CD4-positive, alpha-beta T cell (primary cell): Measurements from ENCODE around the gene OLFML2A. TPM values are rescaled to one million over a fixed set of nuclear protein-coding genes. Genes with fewer than 3 reads are reported as not detected.
"Not testable (repeated sequence)": the region's sequence is repeated elsewhere in the genome, so short reads cannot be mapped to it uniquely, and the experiment has no call there.

ENCODE experiments used
- ATAC-seq: fragments of 200-7000 bp; cut with Tn5 transposase; one replicate; pipeline ENCODE4 v1.10.0; 2022; ENCODE audit warnings: mild to moderate bottlenecking; ENCODE audit not compliant: poor library complexity
- CTCF ChIA-PET: fragments of 350-600 bp; sonication (Branson Sonifier 250); formaldehyde crosslinking; loops from one replicate; lab custom pipeline; 2021; ENCODE audit warnings: antibody characterized with exemption, inconsistent platforms; lab: Charles Lee
- POLR2A ChIA-PET: fragments of 350-600 bp; sonication (Branson Sonifier 250); formaldehyde crosslinking; loops from one replicate; lab custom pipeline; 2021; ENCODE audit warnings: antibody characterized with exemption, inconsistent platforms; lab: Charles Lee
- DNase-seq, 14 experiments: peaks; one replicate each; pipeline ENCODE4 v3.0.0-alpha.2; 2013 to 2020; ENCODE audit warnings: mixed read lengths in 2 of 14
- H3K27ac ChIP-seq, 2 donors: one replicate each; pipeline versions ENCODE4 v1.5.1 to v1.7.0; 2013; ENCODE audit warnings: low read length in 2 of 2, low read depth in 1 of 2, mild to moderate bottlenecking in 1 of 2
- H3K27me3 ChIP-seq, 2 experiments: 1 replicate in 1 of 2; 2 replicates in 1 of 2; pipeline versions ENCODE4 v1.6.1 to v1.7.0; 2013; ENCODE audit warnings: low read length in 2 of 2, control low read depth in 1 of 2, mild to moderate bottlenecking in 1 of 2, moderate library complexity in 1 of 2; ENCODE audit not compliant: insufficient read depth in 2 of 2, control insufficient read depth in 1 of 2
- H3K36me3 ChIP-seq: one replicate; pipeline ENCODE4 v1.6.1; 2013; ENCODE audit warnings: low read length, control low read depth; ENCODE audit not compliant: insufficient read depth
- H3K4me1 ChIP-seq: one replicate; pipeline ENCODE4 v1.6.1; 2013; ENCODE audit warnings: low read length, control low read depth; ENCODE audit not compliant: insufficient read depth
- H3K4me3 ChIP-seq: one replicate; pipeline ENCODE4 v1.5.1; 2013; ENCODE audit warnings: mild to moderate bottlenecking, low read length, moderate library complexity
- H3K9me3 ChIP-seq, 2 experiments: 1 replicate in 1 of 2; 2 replicates in 1 of 2; pipeline versions ENCODE4 v1.6.1 to v1.7.0; 2013; ENCODE audit warnings: low read length in 2 of 2, mild to moderate bottlenecking in 2 of 2, control low read depth in 1 of 2, moderate library complexity in 1 of 2; ENCODE audit not compliant: control insufficient read depth in 1 of 2, insufficient read depth in 1 of 2
- H3K27ac Mint-ChIP-seq: one replicate; pipeline ENCODE4 v1.8.0; 2020; ENCODE audit warnings: mixed read lengths
- H3K27me3 Mint-ChIP-seq: one replicate; pipeline ENCODE4 v1.8.0; 2021; ENCODE audit warnings: mixed read lengths
- H3K36me3 Mint-ChIP-seq: one replicate; pipeline ENCODE4 v1.8.0; 2021; ENCODE audit warnings: low read depth, mixed read lengths
- H3K4me1 Mint-ChIP-seq: one replicate; pipeline ENCODE4 v1.8.0; 2021; ENCODE audit warnings: low read depth, mixed read lengths
- H3K4me3 Mint-ChIP-seq: one replicate; pipeline ENCODE4 v1.8.0; 2020; ENCODE audit warnings: mild to moderate bottlenecking, mixed read lengths
- H3K9me3 Mint-ChIP-seq: one replicate; pipeline ENCODE4 v1.8.0; 2020; ENCODE audit warnings: mixed read lengths
- CTCF ChIP-seq: fragments of 200-600 bp; IDR thresholded peaks from one replicate; pipeline ENCODE4 v1.8.0; 2022; ENCODE audit warnings: antibody characterized with exemption, mild to moderate bottlenecking
- intact Hi-C, 2 experiments: fragments of 100-400 bp; cut with DNase I in 1 of 2; cut with micrococcal nuclease in 1 of 2; formaldehyde crosslinking; loops; one replicate each; pipeline versions ENCODE4 v1.15.1 to v1.9.0; 2023 to 2025; cut with DNase I, micrococcal nuclease
- total RNA-seq, 174 experiments: library from RNA in 2 of 174; stranded (reverse) in 2 of 174; gene quantifications; one replicate each; pipeline ENCODE4 v1.2.3 and lab custom pipeline; 2021 to 2026

Gene OLFML2A
- total RNA-seq, 2 experiments from 2014 or later = not detected

- no peaks in the 10 kb centered on the region for H3K9me3 ChIP-seq
- DNase-seq = no peak
- ChIA-PET POLR2A (no interaction called here), CTCF (no interaction called here)
- H3K4me3 ChIP-seq = no peak overlapping the region
- peaks cover 2 to 4% of the 10 kb centered on the region in 2 experiments for H3K27me3 ChIP-seq
- intact Hi-C loops = no loop called here
- no peaks in the 10 kb centered on the region for H3K4me1 ChIP-seq
- H3K36me3 ChIP-seq = no peaks in the 10 kb centered on the region
- H3K27me3 Mint-ChIP-seq = peaks cover 15% of the 10 kb centered on the region
- no peak overlapping the region for H3K27ac ChIP-seq
- H3K4me1 Mint-ChIP-seq = no peaks in the 10 kb centered on the region
- ATAC-seq = no peak
- H3K36me3 Mint-ChIP-seq = no peaks in the 10 kb centered on the region
- H3K9me3 Mint-ChIP-seq = no peaks in the 10 kb centered on the region
- TF ChIP-seq CTCF = no peak
- no peak overlapping the region for H3K4me3 Mint-ChIP-seq
- H3K27ac Mint-ChIP-seq = no peak overlapping the region
Observed at GRCh38 chr9:124831642-124832364, 54.9 kb downstream of the OLFML2A start.

GRCh38 chr9:124834591-124834990, 57.7 kb downstream of the OLFML2A start:
- H3K27me3 ChIP-seq = peaks cover 4 to 12% of the 10 kb centered on the region in 2 experiments
- H3K4me1 Mint-ChIP-seq = no peaks in the 10 kb centered on the region
- H3K36me3 ChIP-seq = no peaks in the 10 kb centered on the region
- ChIA-PET POLR2A (no interaction called here), CTCF (no interaction called here)
- H3K27me3 Mint-ChIP-seq = peaks cover 35% of the 10 kb centered on the region
- DNase-seq = no peak
- no peaks in the 10 kb centered on the region for H3K4me1 ChIP-seq
- no peak overlapping the region for H3K4me3 Mint-ChIP-seq
- H3K27ac ChIP-seq = no peak overlapping the region
- no peaks in the 10 kb centered on the region for H3K9me3 Mint-ChIP-seq
- no peaks in the 10 kb centered on the region for H3K36me3 Mint-ChIP-seq
- H3K9me3 ChIP-seq = no peaks in the 10 kb centered on the region
- no peak overlapping the region for H3K27ac Mint-ChIP-seq
- TF ChIP-seq CTCF = no peak
- intact Hi-C loops = no loop called here
- H3K4me3 ChIP-seq = no peak overlapping the region
- ATAC-seq = no peak

- H3K27me3 Mint-ChIP-seq = peaks cover 37% of the 10 kb centered on the region
- DNase-seq (no peak), ATAC-seq (no peak)
- Histone ChIP-seq H3K36me3 (no peaks in the 10 kb centered on the region), H3K4me1 (no peaks in the 10 kb centered on the region), H3K27me3 (peaks cover 5 to 17% of the 10 kb centered on the region in 2 experiments), H3K4me3 (no peak overlapping the region), H3K9me3 (no peaks in the 10 kb centered on the region), H3K27ac (no peak overlapping the region)
- no peaks in the 10 kb centered on the region for H3K9me3 Mint-ChIP-seq
- H3K4me3 Mint-ChIP-seq = no peak overlapping the region
- no peaks in the 10 kb centered on the region for H3K36me3 Mint-ChIP-seq
- ChIA-PET CTCF (no interaction called here), POLR2A (no interaction called here)
- intact Hi-C loops = no loop called here
- TF ChIP-seq CTCF = no peak
- no peaks in the 10 kb centered on the region for H3K4me1 Mint-ChIP-seq
- no peak overlapping the region for H3K27ac Mint-ChIP-seq
Observed at GRCh38 chr9:124835026-124835557, 58.2 kb downstream of the OLFML2A start.

DNA sequence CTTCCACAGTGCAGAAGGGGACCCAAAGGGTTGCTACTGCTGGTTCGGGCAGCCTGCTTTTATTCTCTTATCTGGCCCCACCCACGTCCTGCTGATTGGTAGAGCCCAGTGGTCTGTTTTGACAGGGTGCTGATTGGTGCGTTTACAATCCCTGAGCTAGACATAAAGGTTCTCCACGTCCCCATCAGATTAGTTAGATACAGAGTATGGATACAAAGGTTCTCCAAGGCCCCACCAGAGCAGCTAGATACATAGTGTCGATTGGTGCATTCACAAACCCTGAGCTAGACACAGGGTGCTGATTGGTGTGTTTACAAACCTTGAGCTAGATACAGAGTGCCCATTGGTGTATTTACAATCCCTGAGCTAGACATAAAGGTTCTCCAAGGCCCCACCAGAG, 61.2 kb downstream of the OLFML2A start:
- H3K27ac Mint-ChIP-seq = not testable (repeated sequence)

GRCh38 chr9:124838567-124839275, 61.8 kb downstream of the OLFML2A start:
- peaks cover 41% of the 10 kb centered on the region for H3K27me3 Mint-ChIP-seq
- intact Hi-C loops, H3K9me3 Mint-ChIP-seq, H3K36me3 Mint-ChIP-seq, H3K4me3 ChIP-seq, H3K27ac ChIP-seq, H3K36me3 ChIP-seq, H3K9me3 ChIP-seq, ATAC-seq, POLR2A ChIA-PET, H3K27ac Mint-ChIP-seq, H3K4me1 ChIP-seq, DNase-seq, H3K4me1 Mint-ChIP-seq, H3K4me3 Mint-ChIP-seq: not testable (repeated sequence)
- H3K27me3 ChIP-seq = peaks cover 3 to 19% of the 10 kb centered on the region in 2 experiments
- CTCF ChIA-PET = interaction anchor here (2.0 kb wide), 1 partner anchor 14 kb away, joined by 5 read pairs; the partner anchor contains the start of gene WDR38

More for the DNA sequence above, 61.2 kb downstream of the OLFML2A start:
- peaks cover 3 to 19% of the 10 kb centered on the region in 2 experiments for H3K27me3 ChIP-seq
- intact Hi-C loops, DNase-seq, H3K9me3 Mint-ChIP-seq, ATAC-seq, H3K9me3 ChIP-seq, H3K4me1 Mint-ChIP-seq, H3K36me3 ChIP-seq, H3K4me3 Mint-ChIP-seq, POLR2A ChIA-PET, H3K27ac ChIP-seq, H3K36me3 Mint-ChIP-seq, H3K4me3 ChIP-seq, H3K4me1 ChIP-seq: not testable (repeated sequence)
- H3K27me3 Mint-ChIP-seq = peaks cover 41% of the 10 kb centered on the region
- CTCF ChIA-PET = interaction anchor here (2.0 kb wide), 1 partner anchor 15 kb away, joined by 5 read pairs; the partner anchor contains the start of gene WDR38
